Astrocyte (in vitro differentiated cells and primary cell): ENCODE measurements around the gene RCAN2.

Experiments
- CTCF ChIP-seq: IDR thresholded peaks from 2 replicates; pipeline ENCODE4 v1.5.1; 2011; ENCODE audit warnings: low read depth, mild to moderate bottlenecking, inconsistent platforms, low read length, moderate library complexity; ENCODE audit not compliant: insufficient read depth
- EZH2 ChIP-seq: IDR thresholded peaks from 2 replicates; pipeline ENCODE4 v1.6.1; 2012; ENCODE audit warnings: mild to moderate bottlenecking, low read length, inconsistent platforms; ENCODE audit not compliant: insufficient read depth

GRCh38 chr6:46376562-46377061 lies 114.6 kb downstream of the RCAN2 start:
- TF ChIP-seq CTCF (no peak), EZH2 (no peak)
